ENCODE data around the gene UCK2. TPM values are rescaled to one million over a fixed set of nuclear protein-coding genes. Genes with fewer than 3 reads are reported as not detected.

UCK2 gene
- total RNA-seq, 1 donor from 2014 or later = 49.8 TPM

DNA sequence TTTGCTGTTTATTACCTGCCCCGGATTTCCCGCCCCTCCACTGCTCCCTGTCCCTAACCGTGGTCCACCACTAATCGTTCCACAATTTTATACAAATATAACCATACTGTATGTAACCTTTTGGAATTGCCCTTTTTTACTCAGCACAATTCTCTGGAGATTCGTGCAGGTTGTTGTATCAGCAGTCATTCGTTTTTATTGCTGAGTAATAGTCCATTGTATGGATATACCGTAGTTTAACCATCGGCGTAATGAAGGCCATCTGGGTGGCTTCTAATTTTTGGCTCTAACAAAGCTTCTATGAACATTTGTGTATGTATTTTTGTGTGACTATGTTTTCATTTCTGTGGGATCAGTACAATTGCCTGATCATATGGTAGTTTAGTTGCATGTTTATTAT lies 50.0 kb downstream of the UCK2 start:
- TF ChIP-seq CTCF (IDR thresholded peaks at IDR 0.05) = no peak
- Mint-ChIP-seq H3K4me1 (ENCODE audit: unreplicated experiment) (peaks cover 6% of the 10 kb centered on the region), H3K9me3 (ENCODE audit: unreplicated experiment) (peaks cover 14% of the 10 kb centered on the region), H3K27ac (ENCODE audit: unreplicated experiment) (no peak overlapping the region), H3K4me3 (ENCODE audit: unreplicated experiment) (no peak overlapping the region), H3K27me3 (ENCODE audit: unreplicated experiment) (no peaks in the 10 kb centered on the region), H3K36me3 (ENCODE audit: unreplicated experiment) (peaks cover 6% of the 10 kb centered on the region)
- DNase-seq (ENCODE audit: extremely low spot score, unreplicated experiment) = no peak

- TF ChIP-seq CTCF (IDR thresholded peaks at IDR 0.05) = no peak
- Mint-ChIP-seq H3K4me1 (ENCODE audit: unreplicated experiment) (peaks cover 7% of the 10 kb centered on the region), H3K27me3 (ENCODE audit: unreplicated experiment) (no peaks in the 10 kb centered on the region), H3K27ac (ENCODE audit: unreplicated experiment) (no peak overlapping the region), H3K9me3 (ENCODE audit: unreplicated experiment) (peaks cover 14% of the 10 kb centered on the region), H3K4me3 (ENCODE audit: unreplicated experiment) (no peak overlapping the region), H3K36me3 (ENCODE audit: unreplicated experiment) (peaks cover 6% of the 10 kb centered on the region)
- no peak for DNase-seq (ENCODE audit: extremely low spot score, unreplicated experiment)
Measured at GRCh38 chr1:165877940-165878556, 50.6 kb downstream of the UCK2 start.

GRCh38 chr1:165879946-165880345 lies 52.5 kb downstream of the UCK2 start:
- no peak overlapping the region for H3K27ac Mint-ChIP-seq (ENCODE audit: unreplicated experiment)
- peaks cover 22% of the 10 kb centered on the region for H3K4me1 Mint-ChIP-seq (ENCODE audit: unreplicated experiment)
- H3K9me3 Mint-ChIP-seq (ENCODE audit: unreplicated experiment) = peaks cover 14% of the 10 kb centered on the region
- DNase-seq (ENCODE audit: extremely low spot score, unreplicated experiment) = no peak
- H3K36me3 Mint-ChIP-seq (ENCODE audit: unreplicated experiment) = peaks cover 6% of the 10 kb centered on the region
- TF ChIP-seq CTCF (IDR thresholded peaks at IDR 0.05) = no peak
- no peak overlapping the region for H3K4me3 Mint-ChIP-seq (ENCODE audit: unreplicated experiment)
- no peaks in the 10 kb centered on the region for H3K27me3 Mint-ChIP-seq (ENCODE audit: unreplicated experiment)

- Mint-ChIP-seq H3K9me3 (ENCODE audit: unreplicated experiment) (peaks cover 14% of the 10 kb centered on the region), H3K27ac (ENCODE audit: unreplicated experiment) (no peak overlapping the region), H3K36me3 (ENCODE audit: unreplicated experiment) (peaks cover 6% of the 10 kb centered on the region), H3K4me3 (ENCODE audit: unreplicated experiment) (no peak overlapping the region), H3K4me1 (ENCODE audit: unreplicated experiment) (peaks cover 29% of the 10 kb centered on the region), H3K27me3 (ENCODE audit: unreplicated experiment) (no peaks in the 10 kb centered on the region)
- no peak for DNase-seq (ENCODE audit: extremely low spot score, unreplicated experiment)
- TF ChIP-seq CTCF (IDR thresholded peaks at IDR 0.05) = no peak
Measured at GRCh38 chr1:165880993-165881392, 53.6 kb downstream of the UCK2 start.

- DNase-seq (ENCODE audit: extremely low spot score, unreplicated experiment) = no peak
- H3K4me1 Mint-ChIP-seq (ENCODE audit: unreplicated experiment) = peaks cover 33% of the 10 kb centered on the region
- H3K36me3 Mint-ChIP-seq (ENCODE audit: unreplicated experiment) = peaks cover 6% of the 10 kb centered on the region
- H3K9me3 Mint-ChIP-seq (ENCODE audit: unreplicated experiment) = peaks cover 9% of the 10 kb centered on the region
- H3K27me3 Mint-ChIP-seq (ENCODE audit: unreplicated experiment) = no peaks in the 10 kb centered on the region
- H3K27ac Mint-ChIP-seq (ENCODE audit: unreplicated experiment) = peak overlapping the region; percentile 24
- no peak overlapping the region for H3K4me3 Mint-ChIP-seq (ENCODE audit: unreplicated experiment)
- TF ChIP-seq CTCF (IDR thresholded peaks at IDR 0.05) = no peak
Measured at GRCh38 chr1:165882168-165882837, 54.9 kb downstream of the UCK2 start.

Measured in osteocyte (in vitro differentiated cells).